ENCODE results near the gene ERMP1.
"Not testable (repeated sequence)": the region's sequence is repeated elsewhere in the genome, so short reads cannot be mapped to it uniquely, and the experiment has no call there.

Gene ERMP1

DNA sequence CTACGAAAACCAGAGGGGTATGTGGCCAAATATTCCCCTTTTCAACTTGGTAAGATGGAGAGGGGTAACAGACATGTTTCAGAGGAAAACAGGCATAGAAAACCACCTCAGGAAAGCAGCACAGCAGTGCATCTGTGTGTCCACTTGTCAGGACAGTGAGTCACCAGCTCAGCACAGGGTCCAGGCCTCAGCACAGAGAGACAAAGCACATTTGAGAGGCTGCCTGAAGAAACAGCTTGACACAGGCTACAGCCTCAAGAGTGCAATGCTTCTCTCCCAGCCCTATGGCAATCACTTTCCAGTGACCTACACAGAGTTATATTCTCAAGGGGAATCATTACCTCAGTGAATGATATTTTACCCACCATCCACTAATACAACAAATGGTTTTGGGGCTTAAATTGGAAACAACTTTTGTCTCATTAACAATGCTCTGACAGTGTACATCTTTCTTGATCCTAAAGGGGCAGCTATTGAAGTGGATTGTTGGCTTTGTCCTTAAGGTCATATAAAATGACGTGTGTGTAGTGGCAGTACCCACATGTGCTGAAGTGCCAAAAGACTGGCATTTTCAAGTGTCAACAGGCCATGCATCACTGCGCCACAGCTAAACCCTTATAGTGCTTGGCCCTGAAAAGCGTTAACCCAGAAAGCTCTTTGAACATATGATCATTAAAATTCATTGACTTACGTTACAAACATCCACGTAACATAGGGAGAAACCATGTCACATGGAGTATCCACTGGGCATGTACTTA, 46.4 kb downstream of the ERMP1 start:
- Histone ChIP-seq H3K36me3 (replicated peaks) (no peaks in the 10 kb centered on the region), H3K4me3 (ENCODE audit: low read depth, low read length) (no peak overlapping the region), H3K27ac (no peak overlapping the region), H3K27me3 (replicated peaks) (no peaks in the 10 kb centered on the region)
- in situ Hi-C loops (cut with HindIII; ENCODE audit: low pct_ligation_motif_present, low sequenced_read_pairs): no loop called here
- TF ChIP-seq, protein P1, sequence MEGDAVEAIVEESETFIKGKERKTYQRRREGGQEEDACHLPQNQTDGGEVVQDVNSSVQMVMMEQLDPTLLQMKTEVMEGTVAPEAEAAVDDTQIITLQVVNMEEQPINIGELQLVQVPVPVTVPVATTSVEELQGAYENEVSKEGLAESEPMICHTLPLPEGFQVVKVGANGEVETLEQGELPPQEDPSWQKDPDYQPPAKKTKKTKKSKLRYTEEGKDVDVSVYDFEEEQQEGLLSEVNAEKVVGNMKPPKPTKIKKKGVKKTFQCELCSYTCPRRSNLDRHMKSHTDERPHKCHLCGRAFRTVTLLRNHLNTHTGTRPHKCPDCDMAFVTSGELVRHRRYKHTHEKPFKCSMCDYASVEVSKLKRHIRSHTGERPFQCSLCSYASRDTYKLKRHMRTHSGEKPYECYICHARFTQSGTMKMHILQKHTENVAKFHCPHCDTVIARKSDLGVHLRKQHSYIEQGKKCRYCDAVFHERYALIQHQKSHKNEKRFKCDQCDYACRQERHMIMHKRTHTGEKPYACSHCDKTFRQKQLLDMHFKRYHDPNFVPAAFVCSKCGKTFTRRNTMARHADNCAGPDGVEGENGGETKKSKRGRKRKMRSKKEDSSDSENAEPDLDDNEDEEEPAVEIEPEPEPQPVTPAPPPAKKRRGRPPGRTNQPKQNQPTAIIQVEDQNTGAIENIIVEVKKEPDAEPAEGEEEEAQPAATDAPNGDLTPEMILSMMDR (IDR thresholded peaks at IDR 0.05; ENCODE audit: low read depth, low read length, missing control alignments): no peak
- peak; percentile 43 for DNase-seq

DNA sequence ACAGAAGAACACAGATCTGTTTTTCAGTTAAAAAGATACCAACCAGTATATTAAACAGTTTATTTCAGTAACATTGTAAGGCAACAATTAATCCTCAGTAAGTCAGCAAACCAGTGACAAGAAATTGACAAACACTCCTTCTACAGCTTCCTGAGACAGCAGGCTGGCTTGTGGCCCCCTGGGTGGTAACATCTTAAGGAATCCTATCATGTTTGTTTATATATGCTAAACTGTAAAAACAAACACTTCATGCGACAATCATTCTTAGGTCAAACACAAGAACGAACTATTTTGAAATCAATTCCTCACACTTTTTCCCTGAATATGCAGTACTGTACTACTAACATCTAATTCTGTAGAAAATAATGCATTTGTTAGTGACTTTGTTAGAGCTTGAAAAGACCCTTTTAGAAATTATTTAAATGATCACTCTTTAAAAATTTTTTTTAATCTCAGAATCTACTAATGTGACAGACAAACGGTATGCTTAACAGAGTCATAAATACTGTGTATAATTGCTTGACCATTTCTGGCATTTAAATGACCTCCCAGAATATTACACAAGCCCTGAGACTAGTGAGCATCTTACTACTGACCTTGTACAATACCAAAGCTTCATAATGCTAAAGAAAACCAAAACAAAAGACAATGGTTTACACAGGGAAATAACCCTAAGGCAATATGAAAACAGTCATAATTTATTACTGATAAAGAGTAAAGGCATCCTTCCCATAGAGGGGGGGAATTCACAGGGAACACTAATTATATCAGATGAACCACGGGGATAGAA, 48.2 kb downstream of the ERMP1 start:
- Histone ChIP-seq H3K36me3 (replicated peaks) (peaks cover 9% of the 10 kb centered on the region), H3K27ac (no peak overlapping the region), H3K4me3 (ENCODE audit: low read depth, low read length) (no peak overlapping the region), H3K27me3 (replicated peaks) (no peaks in the 10 kb centered on the region)
- in situ Hi-C loops (cut with HindIII; ENCODE audit: low pct_ligation_motif_present, low sequenced_read_pairs): no loop called here
- no peak for DNase-seq
- TF ChIP-seq, protein P1 (IDR thresholded peaks at IDR 0.05; ENCODE audit: low read depth, low read length, missing control alignments): no peak

DNA sequence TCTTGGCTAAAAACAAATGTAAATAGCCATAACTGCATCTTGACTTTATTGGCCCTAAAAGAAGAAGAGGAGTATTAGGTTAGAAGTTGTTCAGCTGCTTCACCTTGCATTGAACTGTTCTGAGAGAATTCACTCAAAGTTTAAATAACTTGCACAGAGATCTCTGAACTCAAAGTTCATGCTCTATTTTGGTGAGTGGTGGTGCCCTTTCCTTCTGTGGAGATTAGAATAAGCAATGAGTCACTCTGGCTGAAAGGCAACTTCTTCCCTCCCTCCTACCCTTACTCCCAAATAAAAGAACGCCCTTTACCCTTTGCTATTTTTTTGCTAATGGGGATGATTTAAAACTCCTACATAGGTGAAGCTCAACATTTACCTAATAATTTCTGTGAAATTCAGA, 48.9 kb downstream of the ERMP1 start:
- TF ChIP-seq, protein P1 (IDR thresholded peaks at IDR 0.05; ENCODE audit: low read depth, low read length, missing control alignments): no peak
- in situ Hi-C loops (cut with HindIII; ENCODE audit: low pct_ligation_motif_present, low sequenced_read_pairs): no loop called here
- peak; percentile 11 for DNase-seq
- Histone ChIP-seq H3K27ac (no peak overlapping the region), H3K4me3 (ENCODE audit: low read depth, low read length) (no peak overlapping the region), H3K36me3 (replicated peaks) (peaks cover 17% of the 10 kb centered on the region), H3K27me3 (replicated peaks) (no peaks in the 10 kb centered on the region)

DNA sequence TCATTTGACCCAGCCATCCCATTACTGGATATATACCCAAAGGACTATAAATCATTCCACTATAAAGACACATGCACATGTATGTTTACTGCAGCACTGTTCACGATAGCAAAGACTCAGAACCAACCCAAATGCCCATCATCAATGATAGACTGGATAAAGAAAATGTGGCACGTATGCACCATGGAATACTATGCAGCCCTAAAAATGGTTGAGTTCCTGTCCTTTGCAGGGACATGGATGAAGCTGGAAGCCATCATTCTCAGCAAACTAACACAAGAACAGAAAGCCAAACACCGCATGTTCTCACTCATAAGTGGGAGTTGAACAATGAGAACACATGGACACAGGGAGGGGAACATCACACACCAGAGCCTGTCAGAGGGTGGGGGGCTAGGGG, 49.5 kb downstream of the ERMP1 start:
- DNase-seq; in situ Hi-C loops (cut with HindIII; ENCODE audit: low pct_ligation_motif_present, low sequenced_read_pairs); H3K4me3 ChIP-seq (ENCODE audit: low read depth, low read length): not testable (repeated sequence)

DNA sequence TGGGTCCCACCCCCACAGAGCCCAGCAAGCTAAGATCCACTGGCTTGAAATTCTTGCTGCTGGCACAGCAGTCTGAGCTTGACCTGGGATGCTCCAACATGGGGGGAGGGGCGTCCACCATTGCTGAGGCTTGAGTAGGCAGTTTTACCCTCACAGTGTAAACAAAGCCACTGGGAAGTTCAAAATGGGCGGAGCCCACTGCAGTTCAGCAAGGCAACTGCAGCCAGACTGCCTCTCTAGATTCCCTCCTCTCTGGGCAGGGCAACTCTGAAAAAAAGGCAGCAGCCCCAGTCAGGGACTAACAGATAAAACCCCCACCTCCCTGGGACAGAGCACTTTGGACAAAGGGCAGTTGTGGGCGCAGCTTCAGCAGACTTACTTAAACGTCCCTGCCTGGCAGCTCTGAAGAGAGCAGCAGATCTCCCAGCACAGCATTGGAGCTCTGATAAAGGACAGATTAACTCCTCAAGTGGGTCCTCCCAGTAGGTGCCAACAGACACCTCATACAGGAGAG, 53.2 kb downstream of the ERMP1 start:
- DNase-seq; H3K27ac ChIP-seq; H3K27me3 ChIP-seq (replicated peaks); H3K4me3 ChIP-seq (ENCODE audit: low read depth, low read length); in situ Hi-C loops (cut with HindIII; ENCODE audit: low pct_ligation_motif_present, low sequenced_read_pairs): not testable (repeated sequence)
- peaks cover 28% of the 10 kb centered on the region for H3K36me3 ChIP-seq (replicated peaks)

More for the DNA sequence above, 49.5 kb downstream of the ERMP1 start:
- H3K36me3 ChIP-seq (replicated peaks): peaks cover 22% of the 10 kb centered on the region
- not testable (repeated sequence) for H3K27me3 ChIP-seq (replicated peaks); H3K27ac ChIP-seq

DNA sequence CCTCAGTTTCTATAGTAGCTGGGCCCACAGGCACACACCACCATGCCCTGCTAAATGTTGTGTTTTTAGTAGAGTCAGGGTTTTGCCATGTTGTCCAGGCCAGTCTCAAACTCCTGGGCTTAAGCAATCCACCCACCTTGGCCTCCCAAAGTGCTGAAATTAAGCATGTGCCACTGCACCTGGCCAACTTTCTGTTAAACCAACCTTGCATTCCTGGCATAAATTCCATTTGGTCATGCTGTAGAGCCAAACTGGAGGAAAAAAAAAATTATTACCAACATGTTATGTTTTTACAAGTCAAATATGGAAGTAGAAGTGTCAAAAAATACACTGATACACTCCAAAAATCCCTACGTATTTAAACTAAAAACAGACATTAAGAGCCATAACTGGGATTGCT, 54.1 kb downstream of the ERMP1 start:
- Histone ChIP-seq H3K36me3 (replicated peaks) (peaks cover 36% of the 10 kb centered on the region), H3K27me3 (replicated peaks) (no peaks in the 10 kb centered on the region), H3K27ac (no peak overlapping the region), H3K4me3 (ENCODE audit: low read depth, low read length) (no peak overlapping the region)
- no peak for DNase-seq
- in situ Hi-C loops (cut with HindIII; ENCODE audit: low pct_ligation_motif_present, low sequenced_read_pairs): no loop called here
- TF ChIP-seq, protein P1 (IDR thresholded peaks at IDR 0.05; ENCODE audit: low read depth, low read length, missing control alignments): no peak
